ENCODE measurements around the gene PLAC8L1. TPM values are rescaled to one million over a fixed set of nuclear protein-coding genes. Genes with fewer than 3 reads are reported as not detected.

PLAC8L1 gene
- total RNA-seq, 2 experiments from 2014 or later: 0.50 TPM; not detected in 1

GRCh38 chr5:146050086-146050485 lies 55.3 kb downstream of the PLAC8L1 start:
- H3K4me3 Mint-ChIP-seq: no peak overlapping the region
- DNase-seq: no peak
- H3K27ac Mint-ChIP-seq: no peak overlapping the region
- no peaks in the 10 kb centered on the region for H3K9me3 Mint-ChIP-seq
- peaks cover 5% of the 10 kb centered on the region for H3K4me1 Mint-ChIP-seq
- H3K36me3 Mint-ChIP-seq (ENCODE audit: low read depth): no peaks in the 10 kb centered on the region
- POLR2A ChIA-PET: no interaction called here
- CTCF ChIA-PET: interaction anchor here (0.9 to 2.6 kb wide), 3 partner anchors 9 to 369 kb away, joined by 3 to 9 read pairs (median 4); no protein-coding TSS in a partner anchor
- peaks cover 32% of the 10 kb centered on the region for H3K27me3 Mint-ChIP-seq

GRCh38 chr5:146049704-146050026 lies 55.7 kb downstream of the PLAC8L1 start:
- ChIA-PET CTCF (interaction anchor here (0.9 to 2.6 kb wide), 3 partner anchors 9 to 369 kb away, joined by 3 to 9 read pairs (median 4); no protein-coding TSS in a partner anchor), POLR2A (no interaction called here)
- Mint-ChIP-seq H3K9me3 (no peaks in the 10 kb centered on the region), H3K4me3 (no peak overlapping the region), H3K4me1 (peaks cover 5% of the 10 kb centered on the region), H3K36me3 (ENCODE audit: low read depth) (no peaks in the 10 kb centered on the region), H3K27me3 (peaks cover 32% of the 10 kb centered on the region), H3K27ac (no peak overlapping the region)
- no peak for DNase-seq

- H3K27ac Mint-ChIP-seq: no peak overlapping the region
- H3K36me3 Mint-ChIP-seq (ENCODE audit: low read depth): no peaks in the 10 kb centered on the region
- peaks cover 31% of the 10 kb centered on the region for H3K27me3 Mint-ChIP-seq
- ChIA-PET CTCF (interaction anchor here (1.3 to 2.6 kb wide), 2 partner anchors 8 to 368 kb away, joined by 4 to 9 read pairs; no protein-coding TSS in a partner anchor), POLR2A (no interaction called here)
- H3K4me3 Mint-ChIP-seq: no peak overlapping the region
- H3K9me3 Mint-ChIP-seq: no peaks in the 10 kb centered on the region
- DNase-seq: no peak
- peaks cover 5% of the 10 kb centered on the region for H3K4me1 Mint-ChIP-seq
These were observed 56.2 kb downstream of the PLAC8L1 start for GRCh38 chr5:146048994-146049703.

GRCh38 chr5:146047396-146047795 lies 58.0 kb downstream of the PLAC8L1 start:
- Mint-ChIP-seq H3K4me3 (no peak overlapping the region), H3K36me3 (ENCODE audit: low read depth) (no peaks in the 10 kb centered on the region), H3K27me3 (peaks cover 27% of the 10 kb centered on the region), H3K4me1 (peaks cover 13% of the 10 kb centered on the region), H3K27ac (no peak overlapping the region), H3K9me3 (no peaks in the 10 kb centered on the region)
- no peak for DNase-seq
- POLR2A ChIA-PET: no interaction called here
- CTCF ChIA-PET: no interaction called here

- H3K36me3 Mint-ChIP-seq (ENCODE audit: low read depth): no peaks in the 10 kb centered on the region
- ChIA-PET POLR2A (interaction anchor here (0.5 kb wide), 1 partner anchor 372 kb away, joined by 4 read pairs; no protein-coding TSS in a partner anchor), CTCF (no interaction called here)
- no peaks in the 10 kb centered on the region for H3K9me3 Mint-ChIP-seq
- H3K27me3 Mint-ChIP-seq: peaks cover 19% of the 10 kb centered on the region
- no peak overlapping the region for H3K4me3 Mint-ChIP-seq
- H3K27ac Mint-ChIP-seq: no peak overlapping the region
- peaks cover 15% of the 10 kb centered on the region for H3K4me1 Mint-ChIP-seq
- DNase-seq: no peak
These were observed 61.7 kb downstream of the PLAC8L1 start for GRCh38 chr5:146043722-146044121.

GRCh38 chr5:146042628-146043279 lies 62.6 kb downstream of the PLAC8L1 start:
- H3K27ac Mint-ChIP-seq: no peak overlapping the region
- H3K27me3 Mint-ChIP-seq: peaks cover 21% of the 10 kb centered on the region
- POLR2A ChIA-PET: no interaction called here
- no peaks in the 10 kb centered on the region for H3K36me3 Mint-ChIP-seq (ENCODE audit: low read depth)
- H3K4me1 Mint-ChIP-seq: peaks cover 13% of the 10 kb centered on the region
- H3K4me3 Mint-ChIP-seq: no peak overlapping the region
- DNase-seq: no peak
- H3K9me3 Mint-ChIP-seq: no peaks in the 10 kb centered on the region
- CTCF ChIA-PET: no interaction called here

- Mint-ChIP-seq H3K4me1 (peaks cover 10% of the 10 kb centered on the region), H3K27me3 (peaks cover 19% of the 10 kb centered on the region), H3K4me3 (no peak overlapping the region), H3K9me3 (no peaks in the 10 kb centered on the region), H3K27ac (no peak overlapping the region), H3K36me3 (ENCODE audit: low read depth) (no peaks in the 10 kb centered on the region)
- no peak for DNase-seq
- ChIA-PET POLR2A (no interaction called here), CTCF (interaction anchor here (0.7 to 1.8 kb wide), 5 partner anchors 8 to 214 kb away, joined by 3 to 9 read pairs (median 3); no protein-coding TSS in a partner anchor)
These were observed 64.1 kb downstream of the PLAC8L1 start for GRCh38 chr5:146041180-146041789.

- Mint-ChIP-seq H3K36me3 (ENCODE audit: low read depth) (no peaks in the 10 kb centered on the region), H3K27ac (no peak overlapping the region), H3K4me3 (no peak overlapping the region), H3K9me3 (no peaks in the 10 kb centered on the region), H3K27me3 (peaks cover 14% of the 10 kb centered on the region), H3K4me1 (peaks cover 10% of the 10 kb centered on the region)
- ChIA-PET CTCF (interaction anchor here (0.7 to 1.8 kb wide), 4 partner anchors 8 to 90 kb away, joined by 3 to 9 read pairs (median 4); no protein-coding TSS in a partner anchor), POLR2A (no interaction called here)
- DNase-seq: no peak
These were observed 64.8 kb downstream of the PLAC8L1 start for GRCh38 chr5:146040527-146040926.

GRCh38 chr5:146039420-146039819 lies 66.0 kb downstream of the PLAC8L1 start:
- peaks cover 11% of the 10 kb centered on the region for H3K27me3 Mint-ChIP-seq
- CTCF ChIA-PET: no interaction called here
- peaks cover 10% of the 10 kb centered on the region for H3K4me1 Mint-ChIP-seq
- no peaks in the 10 kb centered on the region for H3K36me3 Mint-ChIP-seq (ENCODE audit: low read depth)
- no peak overlapping the region for H3K4me3 Mint-ChIP-seq
- POLR2A ChIA-PET: no interaction called here
- H3K9me3 Mint-ChIP-seq: no peaks in the 10 kb centered on the region
- DNase-seq: no peak
- H3K27ac Mint-ChIP-seq: no peak overlapping the region

- Mint-ChIP-seq H3K4me3 (no peak overlapping the region), H3K27ac (no peak overlapping the region), H3K9me3 (no peaks in the 10 kb centered on the region), H3K4me1 (no peaks in the 10 kb centered on the region), H3K36me3 (ENCODE audit: low read depth) (no peaks in the 10 kb centered on the region), H3K27me3 (peaks cover 6% of the 10 kb centered on the region)
- CTCF ChIA-PET: no interaction called here
- POLR2A ChIA-PET: no interaction called here
- DNase-seq: no peak
These were observed 70.8 kb downstream of the PLAC8L1 start for GRCh38 chr5:146034605-146035004.

Other genes with a start within 250 kb of the PLAC8L1 start
- gene GRXCR2, start 232.6 kb downstream of the PLAC8L1 start, total RNA-seq: not detected
- gene SH3RF2, start 169.0 kb downstream of the PLAC8L1 start, total RNA-seq: under 1 TPM; 0.38 to 0.48 TPM
- 100 to 1,000 TPM; 105 to 120 TPM for gene LARS1, start 77.1 kb upstream of the PLAC8L1 start, total RNA-seq
- 10 to 100 TPM; 18.8 to 23.3 TPM for gene RBM27, start 98.0 kb upstream of the PLAC8L1 start, total RNA-seq
- not detected for gene POU4F3, start 233.3 kb upstream of the PLAC8L1 start, total RNA-seq